Stimulated activated naive CD8-positive, alpha-beta T cell treated with anti-CD3 and anti-CD28 coated beads, Interleukin-15, Interleukin-2, amounts not matched to agents 100 U/mL and 50 U/mL, for 24 hours (primary cell): ENCODE results near the gene ADAMTS4.
A peak's percentile ranks its signal among the peaks of the same experiment; 100 is the strongest.

Experiments
- ATAC-seq: fragments of 150-1000 bp; cut with Tn5 transposase; one replicate; pipeline ENCODE4 v1.10.0; 2021
- DNase-seq: peaks from one replicate; pipeline ENCODE4 v3.0.0; 2021

Gene ADAMTS4

GRCh38 chr1:161173711-161174110 lies 25.1 kb downstream of the ADAMTS4 start:
- no peak for ATAC-seq

GRCh38 chr1:161172776-161173376 lies 26.0 kb downstream of the ADAMTS4 start:
- ATAC-seq = no peak
- DNase-seq = no peak

More at GRCh38 chr1:161173711-161174110, 25.1 kb downstream of the ADAMTS4 start:
- no peak for DNase-seq

GRCh38 chr1:161172349-161172748 lies 26.5 kb downstream of the ADAMTS4 start:
- ATAC-seq = no peak
- no peak for DNase-seq

GRCh38 chr1:161171696-161172095 lies 27.2 kb downstream of the ADAMTS4 start:
- no peak for DNase-seq
- ATAC-seq = no peak

- DNase-seq (no peak), ATAC-seq (no peak)
Measured at GRCh38 chr1:161171191-161171590, 27.7 kb downstream of the ADAMTS4 start.

- no peak for ATAC-seq
- DNase-seq = no peak
Measured at GRCh38 chr1:161168906-161169305, 29.9 kb downstream of the ADAMTS4 start.

- DNase-seq = no peak
- ATAC-seq = no peak
Measured at GRCh38 chr1:161166669-161167548, 31.9 kb downstream of the ADAMTS4 start.

GRCh38 chr1:161165742-161166668 lies 32.8 kb downstream of the ADAMTS4 start, which contains the start of gene PPOX:
PPOX (plus strand) TSS chr1:161166426; CDS start chr1:161166848, 422 bp downstream.
- DNase-seq (peak; percentile 90), ATAC-seq (peak; percentile 98)

GRCh38 chr1:161164901-161165610 lies 33.8 kb downstream of the ADAMTS4 start:
- DNase-seq (no peak), ATAC-seq (no peak)

GRCh38 chr1:161163793-161164192 lies 35.1 kb downstream of the ADAMTS4 start:
- ATAC-seq (no peak), DNase-seq (no peak)

GRCh38 chr1:161162806-161163205 lies 36.0 kb downstream of the ADAMTS4 start:
- DNase-seq (no peak), ATAC-seq (no peak)

- ATAC-seq (no peak), DNase-seq (no peak)
Measured at GRCh38 chr1:161162052-161162451, 36.8 kb downstream of the ADAMTS4 start.

- ATAC-seq = no peak
- no peak for DNase-seq
Measured at GRCh38 chr1:161161652-161162051, 37.2 kb downstream of the ADAMTS4 start.

GRCh38 chr1:161160671-161161145 lies 38.1 kb downstream of the ADAMTS4 start:
- no peak for DNase-seq
- ATAC-seq = no peak

GRCh38 chr1:161159913-161160243 lies 39.0 kb downstream of the ADAMTS4 start:
- DNase-seq (no peak), ATAC-seq (no peak)

GRCh38 chr1:161159087-161159912 lies 39.6 kb downstream of the ADAMTS4 start, which contains the start of gene USP21:
USP21 (plus strand) TSS chr1:161159500; CDS start chr1:161160641, 1,141 bp downstream.
- ATAC-seq (peak; percentile 88), DNase-seq (peak; percentile 95)

GRCh38 chr1:161158316-161159010 lies 40.4 kb downstream of the ADAMTS4 start:
- DNase-seq (no peak), ATAC-seq (no peak)

GRCh38 chr1:161157867-161158266 lies 41.0 kb downstream of the ADAMTS4 start:
- DNase-seq = no peak
- no peak for ATAC-seq

GRCh38 chr1:161153682-161154337 lies 45.0 kb downstream of the ADAMTS4 start, which contains the start of gene UFC1:
UFC1 (plus strand) TSS chr1:161153978; CDS start chr1:161153998, 20 bp downstream.
- ATAC-seq (peak; percentile 92), DNase-seq (peak; percentile 79)
